Endodermal cell (in vitro differentiated cells): Measurements from ENCODE around the gene TXNDC11. TPM values are rescaled to one million over a fixed set of nuclear protein-coding genes. Genes with fewer than 3 reads are reported as not detected.

Experiments
- DNase-seq: peaks from one replicate; pipeline ENCODE4 v3.0.0-alpha.2; 2017
- H3K27ac ChIP-seq: 2 replicates; pipeline ENCODE4 v1.5.1; 2013; ENCODE audit warnings: mild to moderate bottlenecking, low read depth, low read length, moderate library complexity
- H3K27me3 ChIP-seq: 2 replicates; pipeline ENCODE4 v1.6.1; 2013; ENCODE audit warnings: mild to moderate bottlenecking, low read length, moderate library complexity; ENCODE audit not compliant: insufficient read depth, control insufficient read depth, poor library complexity, severe bottlenecking
- H3K36me3 ChIP-seq: 2 replicates; pipeline ENCODE4 v1.7.0; 2013; ENCODE audit warnings: mild to moderate bottlenecking, low read length, moderate library complexity; ENCODE audit not compliant: control insufficient read depth, insufficient read depth
- H3K4me1 ChIP-seq: one replicate; pipeline ENCODE4 v1.7.0; 2013; ENCODE audit warnings: low read length; ENCODE audit not compliant: control insufficient read depth, insufficient read depth
- H3K4me3 ChIP-seq: 2 replicates; pipeline ENCODE4 v1.5.1; 2013; ENCODE audit warnings: mild to moderate bottlenecking, low read length, moderate library complexity
- H3K9ac ChIP-seq: 2 replicates; pipeline ENCODE4 v1.6.1; 2013; ENCODE audit warnings: mild to moderate bottlenecking, low read length, moderate library complexity; ENCODE audit not compliant: poor library complexity, severe bottlenecking; ENCODE audit errors: extremely low read depth
- H3K9me3 ChIP-seq: 2 replicates; pipeline ENCODE4 v1.6.1; 2013; ENCODE audit warnings: mild to moderate bottlenecking, low read length, moderate library complexity; ENCODE audit not compliant: control insufficient read depth
- H3K27ac Mint-ChIP-seq: 2 replicates; pipeline ENCODE4 v1.8.0; 2020; ENCODE audit warnings: mixed read lengths
- H3K27me3 Mint-ChIP-seq: 2 replicates; pipeline ENCODE4 v1.8.0; 2021; ENCODE audit warnings: mild to moderate bottlenecking, mixed read lengths; ENCODE audit not compliant: insufficient read depth
- H3K36me3 Mint-ChIP-seq: 2 replicates; pipeline ENCODE4 v1.8.0; 2020; ENCODE audit warnings: low read depth, mixed read lengths
- H3K4me1 Mint-ChIP-seq: 2 replicates; pipeline ENCODE4 v1.8.0; 2020; ENCODE audit warnings: mixed read lengths
- H3K4me3 Mint-ChIP-seq: 2 replicates; pipeline ENCODE4 v1.8.0; 2020; ENCODE audit warnings: mild to moderate bottlenecking, moderate library complexity, mixed read lengths
- H3K9me3 Mint-ChIP-seq: 2 replicates; pipeline ENCODE4 v1.8.0; 2020; ENCODE audit warnings: mild to moderate bottlenecking, mixed read lengths
- CTCF ChIP-seq: fragments of 200-600 bp; sonication (generic); conservative IDR thresholded peaks from 2 replicates; pipeline ENCODE4 v1.5.0; 2021; ENCODE audit warnings: antibody characterized with exemption, mild to moderate bottlenecking
- WGBS, 2 experiments: methylation state at CpG; one replicate each; pipeline versions ENCODE4 v1.1.5 to v1.1.7; 2013; ENCODE audit warnings: missing lambda C conversion rate in 2 of 2, mixed read lengths in 1 of 2; ENCODE audit not compliant: insufficient coverage in 1 of 2, insufficient read length in 1 of 2; 5-methylcytosine and 5-hydroxymethylcytosine counted together
- total RNA-seq, 2 donors: library from RNA; stranded (reverse); fragmentation: NEBNext Ultra II Directional in 1 of 2; extraction: Animal tissue kit (Norgen Biotek cat#: 25700) in 1 of 2; gene quantifications; 2 replicates in 1 of 2; 3 replicates in 1 of 2; pipeline ENCODE4 v1.2.1, GENCODE V29; 2021

TXNDC11 gene
- total RNA-seq, 2 donors from 2014 or later, result 16.4 to 20.8 TPM

DNA sequence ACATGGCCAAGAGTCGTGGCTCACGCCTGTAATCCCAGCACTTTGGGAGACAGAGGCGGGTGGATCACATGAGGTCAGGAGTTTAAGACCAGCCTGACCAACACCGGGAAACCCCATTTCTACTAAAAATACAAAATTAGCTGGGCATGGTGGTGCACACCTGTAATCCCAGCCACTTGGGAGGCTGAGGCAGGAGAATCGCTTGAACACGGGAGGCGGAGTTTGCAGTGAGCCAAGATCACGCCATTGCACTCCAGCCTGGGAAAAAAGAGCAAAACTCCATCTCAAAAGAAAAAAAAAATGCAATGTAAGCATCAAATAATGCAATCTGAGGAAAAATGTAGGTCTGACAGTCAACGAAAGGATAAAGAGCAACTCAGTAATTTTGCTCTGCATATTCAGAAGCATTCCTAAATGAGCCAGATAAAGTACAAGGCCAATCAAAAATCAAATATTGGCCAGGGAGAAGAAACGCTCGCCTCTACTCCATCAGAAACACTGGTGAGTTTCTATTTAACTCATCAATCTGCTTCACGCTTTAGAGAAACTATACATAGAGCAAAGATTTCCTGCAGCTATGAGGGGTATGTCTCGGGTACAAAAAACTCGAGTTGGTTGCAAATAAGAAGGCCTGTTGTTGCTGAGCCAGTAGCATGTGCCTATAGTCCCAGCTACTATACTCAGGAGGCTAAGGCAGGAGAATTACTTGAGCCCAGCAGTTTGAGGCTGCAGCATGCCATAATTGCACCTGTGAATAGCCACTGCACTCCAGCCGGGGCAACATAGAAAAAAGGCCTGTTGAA lies 3.7 kb downstream of the TXNDC11 start:
- Histone ChIP-seq H3K4me3 (peak overlapping the region; percentile 92), H3K27me3 (no peaks in the 10 kb centered on the region), H3K36me3 (peaks cover 30% of the 10 kb centered on the region), H3K9me3 (no peaks in the 10 kb centered on the region), H3K4me1 (peaks cover 14% of the 10 kb centered on the region), H3K27ac (no peak overlapping the region), H3K9ac (no peak overlapping the region)
- 93 to 95% methylated on average over 9 to 14 of the region's 15 CpGs for WGBS, 2 experiments
- no peak for TF ChIP-seq CTCF
- no peak for DNase-seq
- H3K9me3 Mint-ChIP-seq, result no peaks in the 10 kb centered on the region
- H3K27me3 Mint-ChIP-seq, result no peaks in the 10 kb centered on the region
- H3K27ac Mint-ChIP-seq, result peak overlapping the region; percentile 33
- peaks cover 39% of the 10 kb centered on the region for H3K36me3 Mint-ChIP-seq
- no peak overlapping the region for H3K4me3 Mint-ChIP-seq
- H3K4me1 Mint-ChIP-seq, result peaks cover 36% of the 10 kb centered on the region

- H3K4me1 Mint-ChIP-seq, result peaks cover 34% of the 10 kb centered on the region
- no peak for TF ChIP-seq CTCF
- no peak for DNase-seq
- Histone ChIP-seq H3K36me3 (peaks cover 41% of the 10 kb centered on the region), H3K27ac (no peak overlapping the region), H3K9me3 (no peaks in the 10 kb centered on the region), H3K9ac (no peak overlapping the region), H3K4me3 (no peak overlapping the region), H3K4me1 (peaks cover 14% of the 10 kb centered on the region), H3K27me3 (no peaks in the 10 kb centered on the region)
- H3K9me3 Mint-ChIP-seq, result no peaks in the 10 kb centered on the region
- no peak overlapping the region for H3K4me3 Mint-ChIP-seq
- H3K27me3 Mint-ChIP-seq, result no peaks in the 10 kb centered on the region
- no peak overlapping the region for H3K27ac Mint-ChIP-seq
- 96 to 97% methylated on average over 6 to 7 of the region's 8 CpGs for WGBS, 2 experiments
- H3K36me3 Mint-ChIP-seq, result peaks cover 49% of the 10 kb centered on the region
Measured at GRCh38 chr16:11737713-11738112, 4.9 kb downstream of the TXNDC11 start.

DNA sequence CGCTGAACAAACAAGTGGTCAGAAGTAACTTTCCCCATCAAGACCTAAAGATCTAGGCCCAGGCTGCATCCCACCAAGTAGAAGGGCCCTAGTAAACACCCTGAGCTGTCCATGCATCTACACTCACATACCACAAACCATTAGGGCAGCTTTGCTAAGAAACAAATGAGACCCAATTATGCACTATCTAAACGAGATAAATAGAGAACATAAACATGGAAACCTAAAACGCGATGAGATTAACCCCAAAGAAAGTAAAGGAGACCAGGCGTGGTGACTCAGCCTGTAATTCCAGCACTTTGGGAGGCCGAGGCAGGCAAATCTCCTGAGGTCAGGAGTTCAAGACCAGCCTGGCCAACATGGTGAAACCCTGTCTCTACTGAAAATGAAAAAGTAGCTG lies 5.8 kb downstream of the TXNDC11 start:
- Histone ChIP-seq H3K9ac (no peak overlapping the region), H3K4me3 (peak overlapping the region; percentile 2), H3K27ac (no peak overlapping the region), H3K4me1 (peaks cover 14% of the 10 kb centered on the region), H3K9me3 (no peaks in the 10 kb centered on the region), H3K27me3 (no peaks in the 10 kb centered on the region), H3K36me3 (peaks cover 49% of the 10 kb centered on the region)
- Mint-ChIP-seq H3K36me3 (peaks cover 57% of the 10 kb centered on the region), H3K4me1 (peaks cover 34% of the 10 kb centered on the region), H3K4me3 (no peak overlapping the region), H3K9me3 (no peaks in the 10 kb centered on the region), H3K27me3 (no peaks in the 10 kb centered on the region), H3K27ac (peak overlapping the region; percentile 75)
- DNase-seq, result no peak
- 90 to 91% methylated on average over 5 to 6 of the region's 6 CpGs for WGBS, 2 experiments
- TF ChIP-seq CTCF, result no peak
